ENCODE results near the gene NR2C2.

DNA sequence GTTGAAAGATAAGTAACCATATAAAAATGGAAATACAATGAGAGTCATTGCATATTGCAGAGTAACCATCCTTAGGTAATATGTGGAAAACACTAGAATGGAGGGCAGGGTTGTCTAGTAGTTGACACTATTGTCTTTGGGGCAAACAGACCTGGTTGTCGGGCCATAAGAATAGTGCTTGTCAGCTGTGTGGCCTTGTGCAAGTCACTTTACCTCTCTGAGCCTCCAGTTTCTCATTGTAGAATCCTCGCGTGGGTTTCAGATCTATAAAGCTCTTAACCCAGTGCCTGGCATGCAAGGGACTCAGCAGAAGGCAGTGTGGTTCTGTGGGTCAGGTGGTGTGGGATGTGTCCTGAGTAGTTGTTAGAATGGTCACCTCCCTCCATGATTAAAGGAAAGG, 85.7 kb downstream of the NR2C2 start:
- TF ChIP-seq, protein P1, sequence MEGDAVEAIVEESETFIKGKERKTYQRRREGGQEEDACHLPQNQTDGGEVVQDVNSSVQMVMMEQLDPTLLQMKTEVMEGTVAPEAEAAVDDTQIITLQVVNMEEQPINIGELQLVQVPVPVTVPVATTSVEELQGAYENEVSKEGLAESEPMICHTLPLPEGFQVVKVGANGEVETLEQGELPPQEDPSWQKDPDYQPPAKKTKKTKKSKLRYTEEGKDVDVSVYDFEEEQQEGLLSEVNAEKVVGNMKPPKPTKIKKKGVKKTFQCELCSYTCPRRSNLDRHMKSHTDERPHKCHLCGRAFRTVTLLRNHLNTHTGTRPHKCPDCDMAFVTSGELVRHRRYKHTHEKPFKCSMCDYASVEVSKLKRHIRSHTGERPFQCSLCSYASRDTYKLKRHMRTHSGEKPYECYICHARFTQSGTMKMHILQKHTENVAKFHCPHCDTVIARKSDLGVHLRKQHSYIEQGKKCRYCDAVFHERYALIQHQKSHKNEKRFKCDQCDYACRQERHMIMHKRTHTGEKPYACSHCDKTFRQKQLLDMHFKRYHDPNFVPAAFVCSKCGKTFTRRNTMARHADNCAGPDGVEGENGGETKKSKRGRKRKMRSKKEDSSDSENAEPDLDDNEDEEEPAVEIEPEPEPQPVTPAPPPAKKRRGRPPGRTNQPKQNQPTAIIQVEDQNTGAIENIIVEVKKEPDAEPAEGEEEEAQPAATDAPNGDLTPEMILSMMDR (conservative IDR thresholded peaks at IDR 0.05; ENCODE audit: low read length) = no peak
- no peak for TF ChIP-seq EZH2phosphoT487 (IDR thresholded peaks at IDR 0.05; ENCODE audit: borderline replicate concordance, low read depth, low read length)

Measured in OCI-LY7 (cell line).